HG02798 (cell line): ENCODE measurements around the gene SCG3.
A peak's percentile ranks its signal among the peaks of the same experiment; 100 is the strongest.

Source experiments
- ATAC-seq: cut with Tn5 transposase; IDR thresholded peaks from one replicate; pipeline ENCODE4 v1.9.1; 2021; ENCODE audit warnings: mild to moderate bottlenecking; ENCODE audit not compliant: unreplicated experiment, poor library complexity

The SCG3 gene

GRCh38 chr15:51724199-51724598 lies 42.9 kb downstream of the SCG3 start:
- no peak for ATAC-seq

DNA sequence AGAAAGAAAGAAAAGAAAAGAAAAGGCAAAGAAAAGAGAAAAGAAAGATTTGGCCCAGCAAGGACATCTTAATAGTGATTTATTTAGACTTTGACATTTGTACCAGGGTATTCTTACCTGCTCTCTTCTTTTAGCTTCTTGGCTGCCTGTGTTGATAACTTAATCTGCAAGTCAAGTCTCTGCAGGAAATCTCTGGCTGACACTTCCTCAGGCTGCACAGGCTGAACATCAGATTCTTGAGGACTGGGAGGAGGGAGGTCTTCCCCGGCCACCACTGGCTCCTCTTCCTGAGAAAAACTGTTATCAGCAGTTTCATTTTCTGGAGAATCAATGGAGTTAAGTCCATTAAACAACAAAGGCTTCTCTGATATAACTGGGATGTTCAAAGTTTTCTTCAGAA lies 43.4 kb downstream of the SCG3 start:
- ATAC-seq: no peak

DNA sequence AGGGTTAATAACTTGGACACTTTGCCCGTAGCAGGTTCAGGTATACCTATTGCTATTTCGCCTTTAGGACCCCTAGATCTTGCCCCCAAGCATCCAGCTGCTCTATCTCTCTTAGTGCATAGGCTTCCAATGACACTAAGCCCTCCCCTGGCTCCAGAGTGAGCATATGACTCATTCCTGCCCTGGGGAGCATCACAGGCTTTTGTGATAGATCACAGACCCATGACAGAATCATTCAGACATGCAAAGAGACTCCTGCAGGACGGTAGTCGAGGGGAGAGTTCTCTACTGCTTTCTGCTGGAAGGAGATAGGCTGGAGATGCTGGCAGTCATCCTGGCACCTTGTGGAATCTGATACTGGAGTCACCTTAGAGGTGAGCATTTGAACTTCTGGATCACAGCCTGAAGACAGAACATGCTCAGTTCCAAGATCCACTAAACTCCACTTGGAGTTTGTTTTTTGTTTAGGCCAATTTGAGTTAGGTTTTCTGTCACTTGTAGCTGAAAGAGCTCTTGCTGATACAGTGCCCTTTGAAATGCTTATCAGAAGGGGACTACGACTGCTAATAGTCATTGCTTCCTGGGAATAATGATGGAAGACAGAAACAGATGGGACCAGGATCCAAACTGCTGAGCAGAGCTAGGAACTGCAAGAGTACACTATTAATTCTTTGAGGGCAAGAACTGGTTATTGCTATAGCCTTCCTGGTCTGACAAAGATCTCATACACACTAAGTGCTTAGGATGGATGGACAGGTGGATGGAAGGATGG lies 45.2 kb downstream of the SCG3 start:
- ATAC-seq: peak; percentile 78

- no peak for ATAC-seq
Observed at GRCh38 chr15:51727141-51727897, 46.0 kb downstream of the SCG3 start.

DNA sequence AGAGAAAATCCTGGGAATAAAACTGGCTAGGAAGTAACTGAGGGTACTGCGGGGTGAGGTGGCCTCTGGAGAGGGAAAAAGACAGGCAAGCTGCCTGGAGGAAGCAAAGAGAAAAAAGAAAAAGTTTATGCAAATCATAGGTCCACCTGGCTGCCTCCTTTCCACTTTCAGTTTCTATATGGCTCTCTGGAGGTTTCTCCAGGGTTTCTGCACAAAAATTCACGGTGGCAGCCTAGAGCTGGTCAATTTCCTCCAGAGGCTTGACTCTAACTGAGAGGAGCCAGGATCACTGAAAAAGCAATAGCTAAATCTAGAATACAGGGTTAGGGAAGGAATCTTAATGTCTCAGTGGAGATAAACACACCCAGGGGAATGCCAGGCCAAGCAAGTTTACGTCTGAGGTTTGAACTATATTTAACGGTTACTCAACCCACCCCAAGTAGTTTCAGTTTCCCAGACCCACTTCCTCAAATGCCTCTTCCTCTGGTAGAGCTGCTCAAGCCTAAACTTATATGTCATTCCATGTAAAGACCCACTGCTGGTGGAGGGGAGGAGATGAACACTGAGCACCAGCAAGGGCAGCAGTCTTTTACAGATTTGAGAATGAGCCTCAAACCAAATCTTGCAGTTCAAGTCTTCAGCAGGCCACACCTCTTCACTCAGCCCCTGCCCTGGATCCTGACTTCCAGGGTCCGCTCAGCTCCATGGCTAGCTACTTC lies 50.4 kb downstream of the SCG3 start:
- ATAC-seq: peak; percentile 69

GRCh38 chr15:51732646-51733045 lies 51.3 kb downstream of the SCG3 start:
- ATAC-seq: no peak

- ATAC-seq: no peak
Observed at GRCh38 chr15:51735228-51736010, 54.1 kb downstream of the SCG3 start.

DNA sequence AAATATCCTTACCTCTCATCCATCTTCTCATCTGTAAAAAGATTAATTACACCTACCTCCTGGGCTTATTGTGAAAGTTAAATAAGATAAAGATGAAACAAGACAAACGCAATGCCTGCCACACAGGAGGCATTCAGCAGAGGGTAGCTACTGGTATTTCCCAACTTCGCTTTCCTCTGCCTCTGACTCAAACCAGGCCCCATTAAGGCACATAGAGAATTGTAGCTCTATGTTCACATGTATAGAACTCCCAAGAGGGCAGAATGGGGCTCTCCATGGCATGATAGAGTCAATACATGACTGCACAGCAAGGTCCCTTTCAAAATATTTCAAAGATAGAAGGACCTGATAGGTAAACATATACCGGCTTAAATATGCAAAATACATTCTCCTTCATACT lies 54.8 kb downstream of the SCG3 start:
- no peak for ATAC-seq

DNA sequence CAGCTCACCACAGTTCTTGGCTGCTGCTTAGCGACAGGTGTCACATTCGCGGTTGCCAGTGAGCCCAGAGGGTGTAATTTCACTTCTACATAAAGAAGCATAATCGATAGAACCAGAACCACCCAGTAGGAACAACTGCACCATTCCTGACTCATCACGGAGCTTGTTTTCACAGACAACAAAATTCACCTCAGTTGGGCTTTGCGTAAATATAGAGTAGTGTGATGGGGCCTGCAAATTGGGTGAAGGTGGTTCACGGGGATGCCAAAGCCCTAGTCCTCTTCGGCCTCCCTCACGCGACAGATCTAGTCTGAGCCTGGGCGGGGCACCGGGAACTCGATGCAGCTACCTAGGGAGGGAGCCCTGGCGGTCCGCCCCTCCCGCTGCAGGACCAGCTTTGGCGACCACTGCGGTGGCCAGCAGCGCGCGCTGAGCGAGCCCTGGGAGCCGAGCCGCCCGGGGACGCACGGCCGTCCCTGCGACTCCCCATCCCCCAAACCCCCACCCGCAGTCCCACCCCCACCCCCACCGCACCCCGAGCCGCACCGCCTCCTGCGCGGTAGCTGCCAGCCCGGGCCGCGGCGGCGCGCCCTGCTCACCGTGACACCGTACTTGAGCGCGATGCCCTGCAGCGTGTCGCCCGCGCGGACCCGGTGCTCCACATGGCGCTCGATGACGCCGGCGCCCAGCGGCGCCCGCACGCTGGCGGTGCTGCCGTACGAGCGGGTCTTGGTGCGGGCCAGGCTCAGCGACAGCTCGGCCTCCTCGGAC lies 55.6 kb downstream of the SCG3 start:
- ATAC-seq: peak; percentile 39

GRCh38 chr15:51737522-51738305 lies 56.4 kb downstream of the SCG3 start, which contains the start of gene LYSMD2:
Gene LYSMD2 (minus strand): TSS chr15:51737655. CDS start chr15:51737622, 33 bp downstream.
- ATAC-seq: peak; percentile 56

GRCh38 chr15:51738553-51738952 lies 57.2 kb downstream of the SCG3 start:
- no peak for ATAC-seq

GRCh38 chr15:51739061-51739712 lies 57.9 kb downstream of the SCG3 start:
- no peak for ATAC-seq

DNA sequence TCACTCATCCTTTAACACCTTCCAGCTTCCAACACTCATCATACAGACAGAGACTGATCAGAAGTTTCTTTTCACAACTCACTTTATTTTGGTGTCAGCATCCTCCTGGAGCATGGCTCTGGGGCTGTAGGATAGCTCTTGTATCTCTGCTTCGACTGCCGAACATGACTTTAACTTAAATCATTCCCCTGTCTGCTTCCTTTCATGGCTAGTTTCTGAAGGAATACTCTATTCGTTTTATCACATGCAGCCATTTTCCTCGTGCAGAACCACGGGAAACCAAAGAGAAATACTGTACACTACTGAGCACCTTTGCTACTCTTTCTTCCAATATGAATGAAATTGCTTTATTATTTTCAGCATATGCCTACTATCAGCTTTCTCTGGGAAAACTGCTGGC lies 68.0 kb downstream of the SCG3 start:
- ATAC-seq: no peak

DNA sequence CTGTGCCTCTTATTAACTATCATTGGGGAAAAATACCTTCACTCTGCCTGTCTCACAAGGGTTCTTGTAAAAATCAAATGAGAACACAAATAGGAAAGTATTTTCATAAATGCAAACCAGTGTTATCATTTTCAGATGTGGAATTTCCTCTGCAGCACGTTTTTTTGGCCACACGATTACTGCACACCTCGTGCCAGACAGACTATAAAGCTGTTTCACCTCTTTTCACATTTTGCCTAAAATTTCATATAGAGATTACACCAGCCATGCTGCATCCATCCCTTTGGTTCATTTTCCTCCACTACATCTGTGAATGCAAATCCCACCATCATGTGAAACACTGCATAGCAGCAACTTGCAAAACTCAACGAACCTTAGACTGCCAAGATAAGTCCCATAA lies 68.9 kb downstream of the SCG3 start:
- no peak for ATAC-seq

DNA sequence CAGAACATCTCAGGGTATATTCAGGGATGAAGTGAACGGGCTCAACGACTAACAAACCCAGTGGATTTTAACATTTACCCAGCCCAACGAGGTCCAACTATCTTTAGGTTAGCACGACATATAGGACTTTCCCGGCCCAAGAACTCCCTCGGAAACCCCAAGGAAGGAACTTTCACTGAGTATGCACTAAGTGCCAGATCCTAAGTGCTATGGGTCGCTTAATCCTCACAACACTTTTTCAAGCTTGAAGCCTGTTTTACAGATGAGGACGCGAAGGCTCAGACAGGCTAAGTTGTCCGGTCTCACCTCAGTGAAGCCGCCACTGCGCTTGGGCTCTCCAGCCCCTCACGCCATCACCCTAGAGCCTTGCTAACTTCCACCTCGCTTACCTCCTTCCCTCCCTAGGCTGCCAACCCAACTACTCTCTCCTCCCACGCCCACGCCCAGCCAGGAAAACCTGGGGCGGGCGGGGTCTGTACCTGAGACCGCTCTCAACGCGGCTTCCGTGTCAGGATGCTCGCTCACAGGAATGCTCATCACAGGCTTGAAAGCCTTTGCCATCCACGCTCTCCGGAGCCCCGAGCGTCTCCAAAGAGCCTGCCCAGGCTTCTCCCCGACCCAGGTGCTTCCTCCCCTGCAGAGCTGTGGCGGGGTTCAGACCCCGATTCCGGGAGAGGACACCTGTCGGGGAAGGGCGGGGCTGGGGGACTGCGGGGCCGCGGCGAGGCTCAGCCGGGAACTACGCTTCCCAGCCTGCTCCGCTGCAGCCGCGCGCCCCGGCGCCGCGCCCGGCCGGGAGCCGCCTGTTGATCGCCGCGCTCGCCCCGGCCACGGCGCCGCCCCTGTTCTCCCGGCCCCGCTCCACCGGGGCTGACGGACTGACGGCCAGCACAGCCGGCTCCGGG lies 69.7 kb downstream of the SCG3 start, which contains the start of gene TMOD2:
Gene TMOD2, plus strand, starts transcription at position 806 of the 905 bp plus-strand sequence. CDS start 14,845 bp downstream, outside the sequence.
- peak; percentile 82 for ATAC-seq

DNA sequence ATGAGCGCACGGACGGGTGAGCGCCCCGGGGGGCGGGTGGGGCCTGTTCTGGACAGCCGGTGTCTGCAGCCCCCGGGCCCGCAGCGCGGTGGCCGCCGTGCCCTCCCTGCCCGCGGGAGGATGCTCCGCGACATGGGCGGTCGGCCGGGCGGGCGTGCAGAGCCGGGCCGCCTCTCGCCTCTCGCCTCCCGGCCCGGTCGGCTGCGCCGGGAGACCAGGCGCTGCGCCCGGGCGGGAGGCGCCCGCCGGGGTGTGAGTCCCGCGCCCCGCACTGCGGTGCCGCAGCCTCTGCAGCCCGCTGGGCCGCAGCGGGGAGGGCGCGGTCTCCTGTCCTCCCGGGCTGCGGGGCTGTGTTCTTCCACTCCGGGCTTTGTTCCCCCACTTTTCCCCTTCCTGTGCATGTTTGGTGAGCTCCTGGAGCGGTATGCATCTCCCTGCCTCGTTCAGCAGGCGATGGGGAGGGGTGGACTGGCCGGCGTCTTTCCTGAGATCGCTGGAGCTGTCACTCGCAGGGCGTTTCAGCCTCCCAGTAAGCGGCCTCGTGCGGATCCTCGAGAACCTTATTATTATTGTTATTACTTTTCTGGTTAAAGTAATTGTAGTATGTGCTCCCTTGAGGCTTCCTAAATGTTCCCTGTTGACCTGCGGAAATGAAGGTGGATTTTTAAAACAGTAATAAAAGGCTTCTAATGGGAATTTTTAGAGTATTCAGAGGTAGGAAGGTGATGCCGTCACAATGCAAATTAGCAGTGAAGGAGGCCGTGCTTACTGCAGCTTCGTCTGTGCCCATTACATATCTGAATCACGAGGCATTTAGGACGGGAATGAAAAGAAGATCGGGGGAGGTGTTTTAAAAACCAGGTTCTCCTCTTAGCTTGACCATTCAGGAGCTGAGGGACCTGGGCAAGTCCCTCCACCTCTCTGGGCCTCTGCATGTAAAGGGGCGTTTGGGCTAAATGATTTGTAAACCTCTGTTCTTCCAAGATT lies 70.7 kb downstream of the SCG3 start:
- peak; percentile 39 for ATAC-seq
